HFF-Myc (cell line): ENCODE results near the gene SH3PXD2B.

Experiments
- DNase-seq: peaks from one replicate; pipeline ENCODE4 v3.0.0-alpha.2; 2011; ENCODE audit warnings: low read depth; ENCODE audit errors: extremely low read depth
- H3K4me3 ChIP-seq: replicated peaks from 2 replicates; pipeline ENCODE4 v1.5.1; 2011; ENCODE audit warnings: low read depth, mild to moderate bottlenecking, control low read depth, low read length
- CTCF ChIP-seq: IDR thresholded peaks from 2 replicates; pipeline ENCODE4 v1.5.1; 2012; ENCODE audit warnings: mild to moderate bottlenecking, low read depth, low read length, control low read depth; ENCODE audit errors: missing control alignments

Gene SH3PXD2B

GRCh38 chr5:172450453-172450852 is 3.9 kb downstream of the SH3PXD2B start:
- DNase-seq = no peak
- no peak for TF ChIP-seq CTCF

GRCh38 chr5:172448999-172449398 is 5.3 kb downstream of the SH3PXD2B start:
- TF ChIP-seq CTCF = no peak
- no peak for DNase-seq
- H3K4me3 ChIP-seq = no peak overlapping the region

More at GRCh38 chr5:172450453-172450852, 3.9 kb downstream of the SH3PXD2B start:
- H3K4me3 ChIP-seq = no peak overlapping the region

- no peak overlapping the region for H3K4me3 ChIP-seq
- DNase-seq = no peak
- no peak for TF ChIP-seq CTCF
Observed at GRCh38 chr5:172447646-172448365, 6.5 kb downstream of the SH3PXD2B start.

GRCh38 chr5:172446336-172447051 is 7.8 kb downstream of the SH3PXD2B start:
- no peak overlapping the region for H3K4me3 ChIP-seq
- no peak for DNase-seq
- TF ChIP-seq CTCF = no peak

- DNase-seq = no peak
- no peak for TF ChIP-seq CTCF
- H3K4me3 ChIP-seq = no peak overlapping the region
Observed at GRCh38 chr5:172445866-172446265, 8.5 kb downstream of the SH3PXD2B start.

- TF ChIP-seq CTCF = no peak
- no peak for DNase-seq
- H3K4me3 ChIP-seq = no peak overlapping the region
Observed at GRCh38 chr5:172444626-172445365, 9.5 kb downstream of the SH3PXD2B start.
